ENCODE data around the gene STK24. TPM values are rescaled to one million over a fixed set of nuclear protein-coding genes. Genes with fewer than 3 reads are reported as not detected.
"Not testable (repeated sequence)": the region's sequence is repeated elsewhere in the genome, so short reads cannot be mapped to it uniquely, and the experiment has no call there.

The STK24 gene
- polyA plus RNA-seq, 3 donors = 30.4 to 65.9 (median 52.7) TPM

- 91 to 94% (median 92%) methylated on average over 6 of the region's 6 CpGs for WGBS, 3 donors
- no peak overlapping the region for H3K27ac ChIP-seq (ENCODE audit: low read depth, low read length)
Measured at GRCh38 chr13:98420554-98421175, 156.2 kb downstream of the STK24 start.

GRCh38 chr13:98419786-98420553 is 156.9 kb downstream of the STK24 start:
- H3K27ac ChIP-seq (ENCODE audit: low read depth, low read length) = no peak overlapping the region
- WGBS, 3 donors = 76 to 92% (median 90%) methylated on average over 14 of the region's 14 CpGs

GRCh38 chr13:98416408-98416807 is 160.5 kb downstream of the STK24 start:
- WGBS, 3 donors = 30 to 95% (median 86%) methylated on average over 4 of the region's 4 CpGs
- no peak overlapping the region for H3K27ac ChIP-seq (ENCODE audit: low read depth, low read length)

- H3K27ac ChIP-seq (ENCODE audit: low read depth, low read length) = no peak overlapping the region
Measured at GRCh38 chr13:98415326-98416070, 161.4 kb downstream of the STK24 start.

GRCh38 chr13:98413796-98414195 is 163.1 kb downstream of the STK24 start:
- H3K27ac ChIP-seq (ENCODE audit: low read depth, low read length) = no peak overlapping the region

More at GRCh38 chr13:98415326-98416070, 161.4 kb downstream of the STK24 start:
- WGBS, 3 donors = 83 to 97% (median 96%) methylated on average over 18 of the region's 18 CpGs

GRCh38 chr13:98413278-98413677 is 163.6 kb downstream of the STK24 start:
- H3K27ac ChIP-seq (ENCODE audit: low read depth, low read length) = not testable (repeated sequence)
- 94 to 99% (median 95%) methylated on average over 3 of the region's 3 CpGs for WGBS, 3 donors

More at GRCh38 chr13:98413796-98414195, 163.1 kb downstream of the STK24 start:
- 83 to 95% (median 93%) methylated on average over 7 of the region's 7 CpGs for WGBS, 3 donors

GRCh38 chr13:98411617-98412265 is 165.2 kb downstream of the STK24 start:
- WGBS, 3 donors = 39 to 55% (median 46%) methylated on average over 16 of the region's 16 CpGs
- H3K27ac ChIP-seq (ENCODE audit: low read depth, low read length) = no peak overlapping the region

GRCh38 chr13:98411013-98411412 is 165.9 kb downstream of the STK24 start:
- H3K27ac ChIP-seq (ENCODE audit: low read depth, low read length) = no peak overlapping the region
- WGBS, 3 donors = 65 to 93% (median 71%) methylated on average over 5 of the region's 5 CpGs

GRCh38 chr13:98410612-98411011 is 166.3 kb downstream of the STK24 start:
- H3K27ac ChIP-seq (ENCODE audit: low read depth, low read length) = no peak overlapping the region
- WGBS, 3 donors = 94 to 96% (median 94%) methylated on average over 11 of the region's 11 CpGs

- no peak overlapping the region for H3K27ac ChIP-seq (ENCODE audit: low read depth, low read length)
- 91 to 97% (median 96%) methylated on average over 13 of the region's 13 CpGs for WGBS, 3 donors
Measured at GRCh38 chr13:98409281-98409680, 167.6 kb downstream of the STK24 start.

- 95 to 98% (median 97%) methylated on average over 4 of the region's 4 CpGs for WGBS, 3 donors
Measured at GRCh38 chr13:98407575-98407974, 169.3 kb downstream of the STK24 start.

GRCh38 chr13:98406971-98407370 is 169.9 kb downstream of the STK24 start:
- no peak overlapping the region for H3K27ac ChIP-seq (ENCODE audit: low read depth, low read length)
- 90 to 96% (median 91%) methylated on average over 9 of the region's 9 CpGs for WGBS, 3 donors

More at GRCh38 chr13:98407575-98407974, 169.3 kb downstream of the STK24 start:
- no peak overlapping the region for H3K27ac ChIP-seq (ENCODE audit: low read depth, low read length)

- WGBS, 3 donors = 61 to 92% (median 91%) methylated on average over 9 of the region's 9 CpGs
- no peak overlapping the region for H3K27ac ChIP-seq (ENCODE audit: low read depth, low read length)
Measured at GRCh38 chr13:98406427-98406826, 170.5 kb downstream of the STK24 start.

- 26 to 70% (median 68%) methylated on average over 8 of the region's 8 CpGs for WGBS, 3 donors
- no peak overlapping the region for H3K27ac ChIP-seq (ENCODE audit: low read depth, low read length)
Measured at GRCh38 chr13:98405690-98406344, 171.1 kb downstream of the STK24 start.

GRCh38 chr13:98405107-98405571 is 171.8 kb downstream of the STK24 start:
- 50 to 74% (median 64%) methylated on average over 7 of the region's 7 CpGs for WGBS, 3 donors
- no peak overlapping the region for H3K27ac ChIP-seq (ENCODE audit: low read depth, low read length)

GRCh38 chr13:98403076-98403475 is 173.8 kb downstream of the STK24 start:
- no peak overlapping the region for H3K27ac ChIP-seq (ENCODE audit: low read depth, low read length)
- 95 to 98% (median 98%) methylated on average over 2 of the region's 2 CpGs for WGBS, 3 donors

GRCh38 chr13:98401934-98402333 is 175.0 kb downstream of the STK24 start:
- no peak overlapping the region for H3K27ac ChIP-seq (ENCODE audit: low read depth, low read length)
- 86 to 90% (median 87%) methylated on average over 13 of the region's 13 CpGs for WGBS, 3 donors

GRCh38 chr13:98399756-98400155 is 177.2 kb downstream of the STK24 start:
- H3K27ac ChIP-seq (ENCODE audit: low read depth, low read length) = no peak overlapping the region
- WGBS, 3 donors = 71 to 85% (median 78%) methylated on average over 4 of the region's 4 CpGs

All from adipose tissue (tissue), 3 donors.